B cell (primary cell): Measurements from ENCODE around the gene CXCL5. TPM values are rescaled to one million over a fixed set of nuclear protein-coding genes. Genes with fewer than 3 reads are reported as not detected.

ENCODE experiments used
- ATAC-seq: fragments of 200-7000 bp; cut with Tn5 transposase; one replicate; pipeline ENCODE4 v1.10.0; 2021; ENCODE audit warnings: low read depth, mild to moderate bottlenecking, moderate number of reproducible peaks, moderate library complexity
- CTCF ChIA-PET: fragments of 350-600 bp; sonication (Branson Sonifier 250); formaldehyde crosslinking; loops from one replicate; lab custom pipeline; 2021; ENCODE audit warnings: antibody characterized with exemption, inconsistent platforms; lab: Charles Lee
- POLR2A ChIA-PET: fragments of 350-600 bp; sonication (Branson Sonifier 250); formaldehyde crosslinking; loops from one replicate; lab custom pipeline; 2021; ENCODE audit warnings: antibody characterized with exemption; lab: Charles Lee
- DNase-seq: peaks from one replicate; pipeline ENCODE4 v3.0.0; 2013
- H2AFZ ChIP-seq: 2 replicates; pipeline ENCODE4 v1.6.1; 2012; ENCODE audit warnings: mild to moderate bottlenecking, low read depth, low read length; ENCODE audit not compliant: insufficient read depth, poor library complexity, severe bottlenecking
- H3K27ac ChIP-seq, 2 donors: 1 replicate in 1 of 2; 2 replicates in 1 of 2; pipeline ENCODE4 v1.5.1; 2012 to 2013; ENCODE audit warnings: low read length in 2 of 2, mild to moderate bottlenecking in 2 of 2, moderate library complexity in 1 of 2
- H3K27me3 ChIP-seq, 4 experiments: fragments of 200-600 bp in 1 of 4; sonication (generic) in 1 of 4; replicated peaks in 1 of 4; 1 replicate in 2 of 4; 2 replicates in 2 of 4; pipeline versions ENCODE4 v1.6.1 to v1.7.0; 2013 to 2016; ENCODE audit warnings: low read length in 3 of 4, mild to moderate bottlenecking in 2 of 4, mixed read lengths in 1 of 4, moderate library complexity in 1 of 4; ENCODE audit not compliant: insufficient read depth in 4 of 4, control insufficient read depth in 3 of 4; ENCODE audit errors: control extremely low read depth in 1 of 4
- H3K36me3 ChIP-seq, 2 experiments: replicated peaks in 1 of 2; 1 replicate in 1 of 2; 2 replicates in 1 of 2; pipeline versions ENCODE4 v1.6.1 to v1.7.1; 2013; ENCODE audit warnings: low read length in 1 of 2; ENCODE audit not compliant: insufficient read depth in 2 of 2, control insufficient read depth in 1 of 2; ENCODE audit errors: control extremely low read depth in 1 of 2, extremely low read depth in 1 of 2
- H3K4me1 ChIP-seq, 2 donors: fragments of 200-600 bp in 1 of 2; sonication (generic) in 1 of 2; 1 replicate in 1 of 2; 2 replicates in 1 of 2; pipeline versions ENCODE4 v1.5.1 to v1.6.1; 2013 to 2017; ENCODE audit warnings: low read length in 2 of 2; ENCODE audit not compliant: control insufficient read depth in 2 of 2, insufficient read depth in 2 of 2
- H3K4me2 ChIP-seq: replicated peaks from 2 replicates; pipeline ENCODE3; 2012; ENCODE audit warnings: mild to moderate bottlenecking, low read depth, low read length; ENCODE audit not compliant: poor library complexity, severe bottlenecking
- H3K4me3 ChIP-seq, 5 experiments: fragments of 200-600 bp in 1 of 5; sonication (generic) in 1 of 5; 1 replicate in 3 of 5; 2 replicates in 2 of 5; pipeline versions ENCODE4 v1.5.1 to v1.7.0; 2011 to 2016; ENCODE audit warnings: low read length in 4 of 5, mild to moderate bottlenecking in 4 of 5, low read depth in 2 of 5, control low read depth in 1 of 5, moderate library complexity in 1 of 5; ENCODE audit not compliant: insufficient read depth in 1 of 5; ENCODE audit errors: control extremely low read depth in 1 of 5, extremely low read depth in 1 of 5
- H3K79me2 ChIP-seq: fragments of 200-600 bp; sonication (generic); one replicate; pipeline ENCODE4 v1.6.0; 2016; ENCODE audit warnings: low read length; ENCODE audit not compliant: control insufficient read depth, insufficient read depth
- H3K9ac ChIP-seq: fragments of 200-600 bp; sonication (generic); 2 replicates; pipeline ENCODE4 v1.6.1; 2017; ENCODE audit warnings: mild to moderate bottlenecking, low read length, moderate library complexity
- H3K9me3 ChIP-seq, 3 donors: one replicate each; pipeline versions ENCODE4 v1.6.1 to v1.7.1; 2013; ENCODE audit warnings: low read length in 2 of 3; ENCODE audit not compliant: control insufficient read depth in 2 of 3, insufficient read depth in 1 of 3; ENCODE audit errors: control extremely low read depth in 1 of 3
- H4K20me1 ChIP-seq: 2 replicates; pipeline ENCODE4 v1.6.0; 2012; ENCODE audit warnings: mild to moderate bottlenecking, low read length; ENCODE audit not compliant: insufficient read depth, control insufficient read depth, poor library complexity, severe bottlenecking
- H3K27ac Mint-ChIP-seq: one replicate; pipeline ENCODE4 v1.8.0; 2021; ENCODE audit warnings: mixed read lengths
- H3K27me3 Mint-ChIP-seq: one replicate; pipeline ENCODE4 v1.8.0; 2021; ENCODE audit warnings: mixed read lengths
- H3K4me1 Mint-ChIP-seq: one replicate; pipeline ENCODE4 v1.8.0; 2021; ENCODE audit warnings: mixed read lengths
- H3K4me3 Mint-ChIP-seq: one replicate; pipeline ENCODE4 v1.8.0; 2021; ENCODE audit warnings: mixed read lengths
- H3K9me3 Mint-ChIP-seq: one replicate; pipeline ENCODE4 v1.8.0; 2022; ENCODE audit warnings: mixed read lengths; ENCODE audit not compliant: insufficient read depth
- CTCF ChIP-seq: fragments of 200-600 bp; IDR thresholded peaks from one replicate; pipeline ENCODE4 v1.8.0; 2022; ENCODE audit warnings: antibody characterized with exemption, mild to moderate bottlenecking
- EZH2 ChIP-seq: IDR thresholded peaks from 2 replicates; pipeline ENCODE4 v1.6.1; 2012; ENCODE audit warnings: borderline replicate concordance, low read depth, mild to moderate bottlenecking, moderate library complexity, low read length; ENCODE audit not compliant: insufficient read depth, poor library complexity, severe bottlenecking
- WGBS: methylation state at CpG from one replicate; pipeline ENCODE4 v1.1.5; 2013; ENCODE audit warnings: missing lambda C conversion rate; ENCODE audit not compliant: insufficient coverage; 5-methylcytosine and 5-hydroxymethylcytosine counted together
- intact Hi-C: fragments of 100-400 bp; cut with micrococcal nuclease; formaldehyde crosslinking; loops from one replicate; pipeline ENCODE4 v1.10.0; 2022
- polyA plus RNA-seq: library from polyadenylated mRNA; depleted of rRNA; stranded (reverse); fragments of >200 nt; gene quantifications from 2 replicates; pipeline ENCODE4 v1.2.3, GENCODE V29; 2012
- total RNA-seq, 2 donors: library from RNA; stranded (reverse); fragments of 120-200 nt in 1 of 2; gene quantifications; 1 replicate in 1 of 2; 2 replicates in 1 of 2; pipeline versions ENCODE4 v1.2.3 to v1.2.4, GENCODE V29; 2013 to 2022

Gene CXCL5
- total and polyA plus RNA-seq, 2 donors (not counting 1 experiment from before 2014, with no cell fraction given), result not detected

- Histone ChIP-seq H3K4me1 (peaks cover 0 to 3% of the 10 kb centered on the region in 2 donors), H3K4me3 (no peak overlapping the region), H2AFZ (no peak overlapping the region), H3K9me3 (peaks cover 0 to 5% (median 3%) of the 10 kb centered on the region in 3 donors), H3K36me3 (no peaks in the 10 kb centered on the region), H3K79me2 (no peaks in the 10 kb centered on the region), H3K4me2 (no peak overlapping the region), H3K27ac (no peak overlapping the region), H3K9ac (no peak overlapping the region), H3K27me3 (peaks cover 0 to 8% (median 3%) of the 10 kb centered on the region in 4 experiments), H4K20me1 (no peaks in the 10 kb centered on the region)
- H3K27me3 Mint-ChIP-seq, result peaks cover 31% of the 10 kb centered on the region
- H3K4me3 Mint-ChIP-seq, result no peak overlapping the region
- ChIA-PET POLR2A (no interaction called here), CTCF (no interaction called here)
- TF ChIP-seq CTCF, result no peak
- no peak for TF ChIP-seq EZH2
- WGBS, result no CpG with 5 or more reads among the region's 3 CpGs
- intact Hi-C loops, result no loop called here
- H3K27ac Mint-ChIP-seq, result no peak overlapping the region
- peaks cover 7% of the 10 kb centered on the region for H3K9me3 Mint-ChIP-seq
- ATAC-seq (no peak), DNase-seq (no peak)
- peaks cover under 1% of the 10 kb centered on the region for H3K4me1 Mint-ChIP-seq
These were observed 46.2 kb upstream of the CXCL5 start for GRCh38 chr4:74044677-74045076.

- Histone ChIP-seq H3K4me2 (no peak overlapping the region), H3K4me3 (no peak overlapping the region), H3K4me1 (peaks cover 11 to 14% of the 10 kb centered on the region in 2 donors), H4K20me1 (no peaks in the 10 kb centered on the region), H3K9ac (no peak overlapping the region), H3K27me3 (peaks cover 0 to 20% (median 16%) of the 10 kb centered on the region in 4 experiments), H3K27ac (no peak overlapping the region), H3K36me3 (no peaks in the 10 kb centered on the region), H3K79me2 (no peaks in the 10 kb centered on the region), H2AFZ (no peak overlapping the region), H3K9me3 (peaks cover 0 to 5% (median 3%) of the 10 kb centered on the region in 3 donors)
- ATAC-seq (no peak), DNase-seq (no peak)
- Mint-ChIP-seq H3K27ac (no peak overlapping the region), H3K4me1 (peaks cover 15% of the 10 kb centered on the region), H3K27me3 (peaks cover 44% of the 10 kb centered on the region), H3K9me3 (peaks cover 4% of the 10 kb centered on the region), H3K4me3 (no peak overlapping the region)
- 80% methylated on average over 2 of the region's 2 CpGs for WGBS
- intact Hi-C loops, result no loop called here
- POLR2A ChIA-PET, result no interaction called here
- TF ChIP-seq EZH2, result no peak
- no peak for TF ChIP-seq CTCF
- CTCF ChIA-PET, result no interaction called here
These were observed 44.2 kb upstream of the CXCL5 start for GRCh38 chr4:74042681-74043080.
